MCF 10A (cell line): Measurements from ENCODE around the gene OR51B6. TPM values are rescaled to one million over a fixed set of nuclear protein-coding genes. Genes with fewer than 3 reads are reported as not detected.
"Not testable (repeated sequence)": the region's sequence is repeated elsewhere in the genome, so short reads cannot be mapped to it uniquely, and the experiment has no call there.

Experiments
- BruUV-seq: library from RNA; stranded (reverse); fragments of 400-500 nt; replicated peaks from 2 replicates; lab custom pipeline; 2021; lab: Mats Ljungman, UMichigan
- CTCF ChIA-PET: fragments of 300-600 bp; sonication (Branson Sonifier 250); formaldehyde crosslinking; extraction: SDS; loops from one replicate; lab custom pipeline; 2021; ENCODE audit warnings: antibody characterized with exemption, inconsistent platforms; lab: Yijun Ruan, JAX
- POLR2A ChIA-PET: fragments of 300-600, 350-650 bp; sonication (Branson Sonifier 250); formaldehyde crosslinking; extraction: SDS; loops from one replicate; lab custom pipeline; 2020; ENCODE audit warnings: antibody characterized with exemption, inconsistent platforms; lab: Yijun Ruan, JAX
- DNase-seq: peaks from one replicate; pipeline ENCODE4 v3.0.0-alpha.2; 2018; ENCODE audit not compliant: unreplicated experiment
- H3K27ac Mint-ChIP-seq: one replicate; pipeline ENCODE4 v1.8.0; 2022; ENCODE audit warnings: mild to moderate bottlenecking, low read depth, mixed read lengths; ENCODE audit not compliant: unreplicated experiment
- H3K27me3 Mint-ChIP-seq: one replicate; pipeline ENCODE4 v1.8.0; 2022; ENCODE audit warnings: mixed read lengths; ENCODE audit not compliant: insufficient read depth, unreplicated experiment
- H3K36me3 Mint-ChIP-seq: one replicate; pipeline ENCODE4 v1.8.0; 2022; ENCODE audit warnings: mild to moderate bottlenecking, moderate library complexity, mixed read lengths; ENCODE audit not compliant: insufficient read depth, unreplicated experiment
- H3K4me1 Mint-ChIP-seq: one replicate; pipeline ENCODE4 v1.8.0; 2022; ENCODE audit warnings: mixed read lengths; ENCODE audit not compliant: insufficient read depth, unreplicated experiment
- H3K4me3 Mint-ChIP-seq: one replicate; pipeline ENCODE4 v1.8.0; 2022; ENCODE audit warnings: mild to moderate bottlenecking, moderate library complexity, mixed read lengths; ENCODE audit not compliant: unreplicated experiment
- H3K9me3 Mint-ChIP-seq: one replicate; pipeline ENCODE4 v1.8.0; 2022; ENCODE audit warnings: mixed read lengths; ENCODE audit not compliant: unreplicated experiment
- CTCF ChIP-seq: fragments of 200-600 bp; IDR thresholded peaks from one replicate; pipeline ENCODE4 v1.8.0; 2022; ENCODE audit warnings: antibody characterized with exemption, mild to moderate bottlenecking; ENCODE audit not compliant: unreplicated experiment
- intact Hi-C: fragments of 100-400 bp; cut with micrococcal nuclease; formaldehyde crosslinking; loops from 2 replicates; pipeline ENCODE4 v1.14.1; 2022
- total RNA-seq: library from RNA; stranded (reverse); gene quantifications from 2 replicates; pipeline ENCODE4 v1.2.3, GENCODE V29; 2022

Gene OR51B6
- total RNA-seq, 1 experiment from 2014 or later = not detected

DNA sequence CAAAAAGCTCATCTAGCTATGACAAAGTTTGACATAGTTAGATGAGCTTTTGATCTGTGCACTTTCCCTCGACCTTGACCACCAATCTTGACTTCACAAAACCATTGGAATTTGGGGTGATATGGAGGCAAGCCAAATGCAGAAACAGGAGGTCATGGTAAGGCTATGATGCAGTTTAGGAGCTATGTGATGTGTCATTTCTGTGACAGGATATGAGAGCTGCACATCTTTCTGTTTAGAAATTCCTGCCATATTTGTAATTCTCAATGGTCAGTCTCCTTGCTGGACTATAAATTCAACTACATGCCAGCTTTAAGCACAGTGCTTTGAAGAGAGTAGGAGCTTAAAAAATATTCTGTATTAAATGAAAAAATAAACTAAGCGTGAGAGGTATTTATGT is 12.9 kb downstream of the OR51B6 start:
- no TSS peak for BruUV-seq
- Mint-ChIP-seq H3K4me1 (no peaks in the 10 kb centered on the region), H3K9me3 (no peaks in the 10 kb centered on the region), H3K36me3 (peaks cover 4% of the 10 kb centered on the region), H3K27me3 (peaks cover 15% of the 10 kb centered on the region), H3K27ac (no peak overlapping the region), H3K4me3 (no peak overlapping the region)
- POLR2A ChIA-PET = no interaction called here
- no peak for DNase-seq
- intact Hi-C loops = no loop called here
- TF ChIP-seq CTCF = no peak
- CTCF ChIA-PET = interaction anchor here (0.6 to 1.7 kb wide), 3 partner anchors 16 to 160 kb away, joined by 3 to 8 read pairs (median 4); no protein-coding TSS in a partner anchor

DNA sequence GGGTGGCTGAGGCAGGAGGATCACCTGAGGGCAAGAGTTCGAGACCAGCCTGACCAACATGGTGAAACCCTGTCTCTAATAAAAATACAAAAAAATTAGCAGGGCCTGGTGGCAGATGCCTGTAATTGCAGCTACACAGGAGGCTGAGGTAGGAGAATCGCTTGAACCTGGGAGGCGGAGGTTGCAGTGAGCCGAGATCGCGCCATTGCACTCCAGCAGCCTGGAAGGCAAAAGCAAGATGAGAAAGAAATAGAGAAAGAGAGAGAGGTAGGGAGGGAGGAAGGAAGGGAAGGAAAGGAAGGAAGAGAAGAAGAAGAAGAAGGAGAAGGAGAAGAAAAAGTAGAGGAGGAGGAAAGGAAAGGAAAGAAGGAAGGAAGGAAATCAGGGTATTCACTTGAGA is 15.1 kb downstream of the OR51B6 start:
- POLR2A ChIA-PET, intact Hi-C loops, DNase-seq, BruUV-seq, CTCF ChIA-PET, H3K27ac Mint-ChIP-seq, H3K4me3 Mint-ChIP-seq, H3K36me3 Mint-ChIP-seq, H3K4me1 Mint-ChIP-seq, H3K9me3 Mint-ChIP-seq: not testable (repeated sequence)
- peaks cover 28% of the 10 kb centered on the region for H3K27me3 Mint-ChIP-seq

DNA sequence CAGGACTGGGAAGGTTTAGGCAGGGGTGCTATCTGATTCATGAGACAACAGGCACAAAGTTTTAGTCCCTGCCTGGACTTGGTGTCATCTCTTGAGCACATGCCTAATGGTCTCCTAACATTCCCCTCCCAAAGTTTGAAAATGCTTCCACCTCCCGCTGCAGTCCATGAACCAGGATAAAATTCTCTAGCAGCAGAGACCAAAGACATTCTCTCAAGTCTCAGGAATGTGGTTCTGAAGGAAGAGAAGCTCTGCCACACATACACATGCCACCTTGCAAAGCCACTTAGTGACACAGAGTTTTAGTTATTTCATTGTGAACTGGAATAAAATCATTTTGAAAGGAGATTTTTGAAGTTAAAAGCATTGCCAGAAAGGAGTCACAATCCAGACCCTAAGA is 15.5 kb downstream of the OR51B6 start:
- ChIA-PET POLR2A (no interaction called here), CTCF (no interaction called here)
- Mint-ChIP-seq H3K9me3 (no peaks in the 10 kb centered on the region), H3K4me1 (no peaks in the 10 kb centered on the region), H3K27ac (no peak overlapping the region), H3K4me3 (no peak overlapping the region), H3K27me3 (peaks cover 33% of the 10 kb centered on the region), H3K36me3 (peaks cover 4% of the 10 kb centered on the region)
- no peak for DNase-seq
- intact Hi-C loops = no loop called here
- BruUV-seq = no TSS peak
- no peak for TF ChIP-seq CTCF

DNA sequence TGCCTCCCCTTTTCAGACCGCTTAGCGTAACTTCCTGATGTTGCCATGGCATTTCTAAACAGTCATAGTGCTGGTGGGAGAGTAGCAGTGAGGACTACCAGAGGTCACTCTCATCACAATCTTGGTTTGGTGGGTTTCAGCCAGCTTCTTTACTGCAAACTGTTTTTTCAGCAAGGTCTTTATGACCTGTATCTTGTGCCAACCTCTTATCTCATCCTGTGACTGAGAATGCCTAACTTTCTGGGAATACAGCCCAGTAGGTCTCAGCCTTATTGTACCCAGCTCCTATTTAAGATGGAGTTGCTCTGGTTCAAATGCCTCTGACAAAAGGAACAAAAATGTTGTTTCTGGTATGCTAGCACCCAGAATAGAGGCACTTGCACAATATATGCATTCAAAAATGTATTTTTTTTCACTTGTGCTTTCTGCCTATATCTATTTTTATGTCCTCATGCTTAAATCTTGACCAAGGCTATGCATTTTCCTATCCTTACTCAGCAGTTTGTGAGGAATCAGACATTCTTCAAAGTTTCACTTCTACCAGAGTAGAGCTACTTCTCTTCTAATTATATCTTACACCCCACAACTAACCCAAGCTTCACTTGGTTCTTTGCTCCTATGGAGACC is 16.3 kb downstream of the OR51B6 start:
- H3K9me3 Mint-ChIP-seq = no peaks in the 10 kb centered on the region
- H3K27ac Mint-ChIP-seq = no peak overlapping the region
- TF ChIP-seq CTCF = no peak
- H3K27me3 Mint-ChIP-seq = peaks cover 37% of the 10 kb centered on the region
- ChIA-PET POLR2A (no interaction called here), CTCF (interaction anchor here (0.7 kb wide), 1 partner anchor 523 kb away, joined by 4 read pairs; no protein-coding TSS in a partner anchor)
- DNase-seq = no peak
- no TSS peak for BruUV-seq
- no peaks in the 10 kb centered on the region for H3K4me1 Mint-ChIP-seq
- H3K36me3 Mint-ChIP-seq = peaks cover 4% of the 10 kb centered on the region
- H3K4me3 Mint-ChIP-seq = no peak overlapping the region
- intact Hi-C loops = no loop called here
